ENCODE data around the gene WNT7B. TPM values are rescaled to one million over a fixed set of nuclear protein-coding genes. Genes with fewer than 3 reads are reported as not detected.

WNT7B gene
- 10.6 and 47.1 TPM in 2 replicates for total RNA-seq

DNA sequence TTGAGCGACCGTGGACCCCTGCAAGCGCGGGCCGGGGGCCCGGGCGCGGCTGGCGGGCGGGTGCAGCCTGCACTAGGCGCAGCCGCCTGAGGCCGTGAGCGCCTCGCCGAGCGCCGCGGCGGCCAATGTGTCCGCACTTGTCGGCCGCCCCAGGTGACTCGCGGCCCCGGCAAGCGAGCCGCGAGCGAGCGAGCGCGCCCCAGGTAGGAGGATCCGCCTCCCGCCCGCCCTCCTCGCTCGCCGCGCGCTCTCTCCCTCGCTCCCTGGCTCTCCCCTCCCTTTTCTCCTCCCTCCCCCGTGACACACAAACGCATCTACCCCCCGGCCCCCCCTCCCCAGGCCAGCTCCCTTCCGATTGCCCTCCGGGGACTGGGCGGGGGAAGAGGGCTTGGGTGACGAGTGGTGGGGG, at the start of gene WNT7B:
WNT7B (minus strand) TSS at position 160 of the 409 bp plus-strand sequence. CDS start 408 bp downstream, outside the sequence.

Other genes starting within 250 kb of the WNT7B start
- gene PPARA, start 173.4 kb upstream of the WNT7B start, total RNA-seq = 16.4 and 16.7 TPM in 2 replicates

All from nasal cavity respiratory epithelium epithelial cell of viscerocranial mucosa (primary cell).